H1 (cell line): Measurements from ENCODE around the gene TCHP. TPM values are rescaled to one million over a fixed set of nuclear protein-coding genes. Genes with fewer than 3 reads are reported as not detected.

ENCODE experiments used
- ATF2 ChIP-seq: IDR thresholded peaks from 2 replicates; pipeline ENCODE4 v1.6.1; 2012; ENCODE audit warnings: low read length, inconsistent platforms
- CBX5 ChIP-seq: fragments of 300-800, 300-1000 bp; sonication (generic); IDR thresholded peaks from 2 replicates; pipeline ENCODE4 v1.7.1; 2016; ENCODE audit warnings: antibody characterized with exemption, low read length, low read depth
- CHD2 ChIP-seq: IDR thresholded peaks from 2 replicates; pipeline ENCODE4 v1.6.1; 2012; ENCODE audit warnings: low read length, improper control_type of control experiment
- EGR1 ChIP-seq: IDR thresholded peaks from 2 replicates; pipeline ENCODE4 v1.6.1; 2011; ENCODE audit warnings: low read depth, low read length, borderline replicate concordance
- EP300 ChIP-seq, 2 experiments: IDR thresholded peaks; 1 replicate in 1 of 2; 2 replicates in 1 of 2; pipeline ENCODE4 v1.6.1; 2011 to 2012; ENCODE audit warnings: low read depth in 2 of 2, low read length in 2 of 2, mild to moderate bottlenecking in 2 of 2, borderline replicate concordance in 1 of 2, inconsistent platforms in 1 of 2, moderate library complexity in 1 of 2
- GTF2F1 ChIP-seq: IDR thresholded peaks from 2 replicates; pipeline ENCODE4 v1.6.1; 2012; ENCODE audit warnings: low read depth, low read length, improper control_type of control experiment, borderline replicate concordance
- KDM4A ChIP-seq: IDR thresholded peaks from one replicate; pipeline ENCODE4 v1.7.1; 2012; ENCODE audit warnings: low read depth, mild to moderate bottlenecking, moderate library complexity, low read length, inconsistent platforms; ENCODE audit not compliant: severe bottlenecking
- KDM5A ChIP-seq: fragments of 200-600 bp; IDR thresholded peaks from 2 replicates; pipeline ENCODE4 v1.7.1; 2012; ENCODE audit warnings: mild to moderate bottlenecking, low read length, inconsistent platforms, mixed read lengths
- NRF1 ChIP-seq: IDR thresholded peaks from 2 replicates; pipeline ENCODE4 v1.6.1; 2011; ENCODE audit warnings: mild to moderate bottlenecking, low read depth, low read length, improper control_type of control experiment
- PHF8 ChIP-seq: fragments of 200-600 bp; sonication (generic); conservative IDR thresholded peaks from 2 replicates; pipeline ENCODE4 v1.7.1; 2012; ENCODE audit warnings: low read depth, mild to moderate bottlenecking, inconsistent platforms, low read length, moderate library complexity
- RAD21 ChIP-seq, 2 experiments: IDR thresholded peaks in 1 of 2; conservative IDR thresholded peaks in 1 of 2; 2 replicates each; pipeline ENCODE4 v1.6.1; 2011; ENCODE audit warnings: low read depth in 2 of 2, low read length in 2 of 2, improper control_type of control experiment in 1 of 2, inconsistent platforms in 1 of 2, mild to moderate bottlenecking in 1 of 2, moderate library complexity in 1 of 2
- RNF2 ChIP-seq: fragments of 200-900, 300-1000 bp; sonication (generic); IDR thresholded peaks from 2 replicates; pipeline ENCODE4 v1.7.1; 2016; ENCODE audit warnings: borderline replicate concordance, low read depth, mild to moderate bottlenecking, antibody characterized with exemption, low read length; ENCODE audit not compliant: poor library complexity, severe bottlenecking; ENCODE audit errors: missing control alignments
- SAP30 ChIP-seq: fragments of 300-600 bp; sonication (generic); IDR thresholded peaks from 2 replicates; pipeline ENCODE4 v1.7.1; 2012; ENCODE audit warnings: low read length, moderate library complexity, mild to moderate bottlenecking, inconsistent platforms; ENCODE audit not compliant: insufficient read depth, insufficient replicate concordance
- TAF1 ChIP-seq: IDR thresholded peaks from 2 replicates; pipeline ENCODE4 v1.6.1; 2011; ENCODE audit warnings: mild to moderate bottlenecking, low read depth, low read length
- TAF7 ChIP-seq: optimal IDR thresholded peaks from 2 replicates; pipeline ENCODE3; 2011; ENCODE audit warnings: low read depth, mild to moderate bottlenecking, inconsistent platforms, low read length, moderate library complexity, borderline replicate concordance
- USF2 ChIP-seq: IDR thresholded peaks from 2 replicates; pipeline ENCODE4 v1.6.1; 2011; ENCODE audit warnings: low read length, improper control_type of control experiment
- ZNF274 ChIP-seq: IDR thresholded peaks from 2 replicates; pipeline ENCODE4 v1.7.0; 2012; ENCODE audit warnings: low read length, borderline replicate concordance; ENCODE audit errors: extremely low read depth
- polyA plus RNA-seq, 7 experiments: library from polyadenylated mRNA; depleted of rRNA in 3 of 7; stranded (reverse) in 5 of 7; unstranded in 2 of 7; fragments of >200 nt in 5 of 7; fragments of 200-250 nt in 2 of 7; gene quantifications; 1 replicate in 5 of 7; 2 replicates in 1 of 7; 4 replicates in 1 of 7; pipeline versions ENCODE4 v1.2.1 to v1.2.3, GENCODE V29; 2011 to 2013; ENCODE audit warnings: missing spikeins in 2 of 7, mixed read lengths in 2 of 7
- total RNA-seq: library from RNA; stranded (reverse); fragmentation: NEBNext Ultra II Directional; extraction: Animal tissue kit (Norgen Biotek cat#: 25700); gene quantifications from 2 replicates; pipeline ENCODE4 v1.2.1, GENCODE V29; 2021
- TF ChIP-seq, protein P1 (sequence below): IDR thresholded peaks from 2 replicates; pipeline ENCODE4 v1.6.1; 2012; ENCODE audit warnings: inconsistent platforms

The TCHP gene
- total and polyA plus RNA-seq, 2 of the 8 experiments (the other 6 are each of a cell fraction or from before 2014, with no cell fraction given) = 2.8 to 4.5 TPM

GRCh38 chr12:109899783-109900751, at the start of gene TCHP (continued):
- TF ChIP-seq ATF2 (no peak), EGR1 (no peak), PHF8 (peak; percentile 42; the same call in 1 of the 2 replicates), RNF2 (peak; percentile 44), TAF1 (peak; percentile 37; the same call in 1 of the 2 replicates), CHD2 (no peak), EP300 (IDR thresholded peaks at IDR 0.05; ENCODE audit: borderline replicate concordance in 1 of 2, low read depth in 2 of 2, low read length in 2 of 2) (no peak), SAP30 (no peak), NRF1 (no peak), ZNF274 (no peak), USF2 (no peak), TAF7 (no peak), CBX5 (no peak), KDM5A (no peak), RAD21 (IDR thresholded peaks at IDR 0.05 in 1 of 2, conservative IDR thresholded peaks at IDR 0.05 in 1 of 2; ENCODE audit: low read depth in 2 of 2, low read length in 2 of 2) (no peak), KDM4A (peak; percentile 46), GTF2F1 (no peak)
- TF ChIP-seq, protein P1, sequence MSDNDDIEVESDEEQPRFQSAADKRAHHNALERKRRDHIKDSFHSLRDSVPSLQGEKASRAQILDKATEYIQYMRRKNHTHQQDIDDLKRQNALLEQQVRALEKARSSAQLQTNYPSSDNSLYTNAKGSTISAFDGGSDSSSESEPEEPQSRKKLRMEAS = peak; percentile 68
